Measurements from ENCODE around the gene APBA2.

DNA sequence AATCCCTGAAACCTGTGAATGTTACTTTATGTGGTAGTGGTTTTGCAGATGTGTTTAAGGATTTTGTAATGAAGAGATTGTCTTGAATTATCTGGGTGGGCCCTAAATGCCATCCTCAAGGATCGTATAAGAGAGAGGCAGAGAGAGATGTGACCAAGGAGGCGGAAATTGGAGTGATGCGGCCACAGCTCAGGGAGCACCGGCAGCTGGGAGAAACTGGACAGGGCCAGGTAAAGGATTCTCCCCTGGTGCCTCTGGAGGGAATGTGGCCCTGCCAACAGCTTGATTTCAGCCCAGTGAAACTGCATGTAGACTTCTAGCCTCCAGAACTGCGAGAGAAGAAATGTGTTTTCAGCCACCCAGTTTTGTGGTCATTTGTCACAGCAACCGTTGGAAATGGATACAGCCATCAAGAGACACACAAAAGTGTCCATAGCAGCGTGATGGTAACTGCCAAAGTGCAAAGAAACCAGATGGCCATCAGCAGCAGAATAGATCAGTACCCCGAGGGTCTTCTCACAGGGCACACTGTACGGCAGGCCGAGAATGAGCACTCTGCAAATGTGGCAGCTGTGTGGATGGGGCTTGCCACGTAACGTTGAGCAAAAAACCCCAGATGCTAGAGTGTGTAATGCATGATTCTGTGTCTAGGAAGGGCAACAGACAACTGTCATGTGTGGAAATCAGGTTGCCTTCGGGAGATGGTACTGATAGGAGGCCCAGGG, 12.2 kb downstream of the APBA2 start:
- TF ChIP-seq POLR2A (IDR thresholded peaks at IDR 0.05; ENCODE audit: low read length): no peak
- no peak for TF ChIP-seq GATA1 (IDR thresholded peaks at IDR 0.05; ENCODE audit: low read depth, low read length)
